AG04450 (cell line): ENCODE results near the gene AK8. TPM values are rescaled to one million over a fixed set of nuclear protein-coding genes. Genes with fewer than 3 reads are reported as not detected.
"Not testable (repeated sequence)": the region's sequence is repeated elsewhere in the genome, so short reads cannot be mapped to it uniquely, and the experiment has no call there.

Experiments used
- CTCF ChIA-PET: fragments of 300-600, 350-600 bp; formaldehyde crosslinking; extraction: SDS; loops from one replicate; lab custom pipeline; 2022; ENCODE audit warnings: antibody characterized with exemption, inconsistent platforms; lab: Charles Lee
- POLR2A ChIA-PET: fragments of 350-600 bp; formaldehyde crosslinking; extraction: SDS; loops from one replicate; lab custom pipeline; 2021; ENCODE audit warnings: antibody characterized with exemption, inconsistent platforms; lab: Yijun Ruan, JAX
- DNase-seq: peaks from one replicate; pipeline ENCODE4 v3.0.0-alpha.2; 2011; ENCODE audit warnings: low read depth, low spot score
- H3K27ac ChIP-seq: one replicate; pipeline ENCODE4 v1.5.1; 2012; ENCODE audit warnings: low read depth, low read length, control low read depth
- H3K27me3 ChIP-seq: one replicate; pipeline ENCODE4 v1.6.0; 2012; ENCODE audit warnings: low read length; ENCODE audit not compliant: control insufficient read depth, insufficient read depth
- H3K4me3 ChIP-seq: 2 replicates; pipeline ENCODE4 v1.5.1; 2011; ENCODE audit warnings: mild to moderate bottlenecking, low read depth, low read length, control low read depth
- H3K9me3 ChIP-seq: 2 replicates; pipeline ENCODE4 v1.5.1; 2012; ENCODE audit warnings: low read length; ENCODE audit not compliant: control insufficient read depth, insufficient read depth
- CTCF ChIP-seq: IDR thresholded peaks from 2 replicates; pipeline ENCODE4 v1.5.1; 2011; ENCODE audit warnings: low read depth, low read length, control low read depth, inconsistent platforms
- polyA plus RNA-seq: library from polyadenylated mRNA; depleted of rRNA; stranded (reverse); fragments of >200 nt; gene quantifications from 2 replicates; pipeline ENCODE4 v1.2.3, GENCODE V29; 2011

AK8 gene
- polyA plus RNA-seq, 1 experiment: 0.14 TPM

GRCh38 chr9:132726576-132727130 lies 151.4 kb downstream of the AK8 start:
- Histone ChIP-seq H3K4me3 (no peak overlapping the region), H3K27ac (no peak overlapping the region), H3K27me3 (peaks cover 22% of the 10 kb centered on the region), H3K9me3 (no peaks in the 10 kb centered on the region)
- POLR2A ChIA-PET: no interaction called here
- no peak for DNase-seq
- CTCF ChIA-PET: no interaction called here
- no peak for TF ChIP-seq CTCF

GRCh38 chr9:132725306-132725705 lies 152.8 kb downstream of the AK8 start:
- POLR2A ChIA-PET: no interaction called here
- peaks cover 18% of the 10 kb centered on the region for H3K27me3 ChIP-seq

GRCh38 chr9:132723809-132724208 lies 154.3 kb downstream of the AK8 start:
- no peak for DNase-seq
- CTCF ChIA-PET: no interaction called here
- Histone ChIP-seq H3K9me3 (no peaks in the 10 kb centered on the region), H3K27me3 (peaks cover 14% of the 10 kb centered on the region), H3K4me3 (no peak overlapping the region), H3K27ac (no peak overlapping the region)
- POLR2A ChIA-PET: no interaction called here
- TF ChIP-seq CTCF: no peak

More at GRCh38 chr9:132725306-132725705, 152.8 kb downstream of the AK8 start:
- no peak overlapping the region for H3K27ac ChIP-seq
- H3K4me3 ChIP-seq: no peak overlapping the region
- DNase-seq: no peak
- CTCF ChIA-PET: no interaction called here
- H3K9me3 ChIP-seq: no peaks in the 10 kb centered on the region
- TF ChIP-seq CTCF: no peak

DNA sequence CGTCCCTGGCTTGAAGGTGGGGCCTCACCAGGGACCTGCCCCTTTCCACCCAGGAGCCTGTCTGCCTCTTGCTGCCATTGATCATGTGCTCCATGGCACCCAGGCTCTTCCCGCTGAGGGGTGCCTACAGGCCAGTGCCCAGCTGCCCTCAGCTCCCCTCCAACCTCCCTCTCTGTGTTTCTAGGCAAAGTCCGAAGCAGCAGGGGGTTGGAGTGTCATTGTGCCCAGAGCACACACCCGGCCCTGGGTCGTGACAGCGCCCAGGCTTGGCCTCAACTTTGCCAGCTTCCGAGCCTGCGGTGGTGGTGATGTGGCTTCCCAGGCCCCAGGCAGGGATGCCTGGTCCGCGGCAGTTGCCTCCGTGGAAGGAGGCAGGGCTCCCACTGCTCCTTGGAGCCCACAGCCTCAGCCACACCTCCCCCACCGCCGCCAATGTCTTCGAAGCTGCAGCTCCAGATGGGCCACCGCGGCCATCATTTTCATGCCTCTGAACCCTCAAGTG lies 155.5 kb downstream of the AK8 start:
- Histone ChIP-seq H3K9me3 (no peaks in the 10 kb centered on the region), H3K4me3 (no peak overlapping the region), H3K27me3 (peaks cover 6% of the 10 kb centered on the region), H3K27ac (no peak overlapping the region)
- POLR2A ChIA-PET: no interaction called here
- TF ChIP-seq CTCF: no peak
- CTCF ChIA-PET: no interaction called here
- DNase-seq: no peak

- Histone ChIP-seq H3K4me3 (no peak overlapping the region), H3K27me3 (peaks cover 6% of the 10 kb centered on the region), H3K27ac (no peak overlapping the region), H3K9me3 (no peaks in the 10 kb centered on the region)
- DNase-seq: no peak
- ChIA-PET POLR2A (no interaction called here), CTCF (no interaction called here)
- TF ChIP-seq CTCF: no peak
Measured at GRCh38 chr9:132721661-132722060, 156.4 kb downstream of the AK8 start.

- DNase-seq, CTCF ChIA-PET: not testable (repeated sequence)
- POLR2A ChIA-PET: interaction anchor here (0.6 kb wide), 1 partner anchor 364 kb away, joined by 6 read pairs; the partner anchor contains the start of gene SETX
Measured at GRCh38 chr9:132718381-132718928, 159.6 kb downstream of the AK8 start.

More at GRCh38 chr9:132718381-132718928, 159.6 kb downstream of the AK8 start:
- not testable (repeated sequence) for H3K27ac ChIP-seq, H3K9me3 ChIP-seq, H3K27me3 ChIP-seq, H3K4me3 ChIP-seq
